GM23338 (cell line): ENCODE data around the gene CATSPERD.

Experiments
- ETS1 ChIP-seq: IDR thresholded peaks from 2 replicates; pipeline ENCODE4 v1.6.1; 2016; ENCODE audit warnings: antibody characterized with exemption
- EZH2 ChIP-seq: fragments of 200-600 bp; sonication (generic); IDR thresholded peaks from one replicate; pipeline ENCODE4 v1.8.0; 2017; ENCODE audit warnings: antibody characterized with exemption, mild to moderate bottlenecking, low read depth; ENCODE audit not compliant: unreplicated experiment
- EZH2phosphoT487 ChIP-seq: fragments of 200-600 bp; sonication (generic); IDR thresholded peaks from one replicate; pipeline ENCODE4 v1.8.1; 2018; ENCODE audit warnings: antibody characterized with exemption; ENCODE audit not compliant: unreplicated experiment
- NANOG ChIP-seq: IDR thresholded peaks from 2 replicates; pipeline ENCODE4 v1.6.1; 2016; ENCODE audit warnings: antibody characterized with exemption, borderline replicate concordance
- POLR2AphosphoS5 ChIP-seq: IDR thresholded peaks from 2 replicates; pipeline ENCODE4 v1.6.1; 2016; ENCODE audit warnings: antibody characterized with exemption, low read depth
- STAT1 ChIP-seq: IDR thresholded peaks from one replicate; pipeline ENCODE4 v1.6.1; 2016; ENCODE audit warnings: antibody characterized with exemption; ENCODE audit not compliant: unreplicated experiment
- ZNF331 ChIP-seq: fragments of 250-450 bp; sonication (Bioruptor Pico); IDR thresholded peaks from 2 replicates; pipeline ENCODE4 v1.5.0; 2020; ENCODE audit warnings: low read depth, mild to moderate bottlenecking, moderate library complexity
- TF ChIP-seq, protein P1 (sequence below), 2 experiments: fragments of 200-600 bp in 1 of 2; sonication (generic) in 1 of 2; conservative IDR thresholded peaks; 2 replicates each; pipeline versions ENCODE4 v1.5.1 to v1.6.1; 2016 to 2017; ENCODE audit warnings: antibody characterized with exemption in 2 of 2, low read depth in 2 of 2, mild to moderate bottlenecking in 2 of 2, moderate library complexity in 1 of 2
- TF ChIP-seq, protein P2 (sequence below): IDR thresholded peaks from one replicate; pipeline ENCODE4 v1.6.1; 2018; ENCODE audit warnings: antibody characterized with exemption; ENCODE audit not compliant: unreplicated experiment
- TF ChIP-seq, protein P3 (sequence below): fragments of 250-450 bp; sonication (Bioruptor Pico); IDR thresholded peaks from 2 replicates; pipeline ENCODE4 v1.5.0; 2020; ENCODE audit warnings: mild to moderate bottlenecking, moderate library complexity

GRCh38 chr19:5817218-5817617 is 96.8 kb downstream of the CATSPERD start:
- no peak for TF ChIP-seq EZH2
- TF ChIP-seq, protein P1, sequence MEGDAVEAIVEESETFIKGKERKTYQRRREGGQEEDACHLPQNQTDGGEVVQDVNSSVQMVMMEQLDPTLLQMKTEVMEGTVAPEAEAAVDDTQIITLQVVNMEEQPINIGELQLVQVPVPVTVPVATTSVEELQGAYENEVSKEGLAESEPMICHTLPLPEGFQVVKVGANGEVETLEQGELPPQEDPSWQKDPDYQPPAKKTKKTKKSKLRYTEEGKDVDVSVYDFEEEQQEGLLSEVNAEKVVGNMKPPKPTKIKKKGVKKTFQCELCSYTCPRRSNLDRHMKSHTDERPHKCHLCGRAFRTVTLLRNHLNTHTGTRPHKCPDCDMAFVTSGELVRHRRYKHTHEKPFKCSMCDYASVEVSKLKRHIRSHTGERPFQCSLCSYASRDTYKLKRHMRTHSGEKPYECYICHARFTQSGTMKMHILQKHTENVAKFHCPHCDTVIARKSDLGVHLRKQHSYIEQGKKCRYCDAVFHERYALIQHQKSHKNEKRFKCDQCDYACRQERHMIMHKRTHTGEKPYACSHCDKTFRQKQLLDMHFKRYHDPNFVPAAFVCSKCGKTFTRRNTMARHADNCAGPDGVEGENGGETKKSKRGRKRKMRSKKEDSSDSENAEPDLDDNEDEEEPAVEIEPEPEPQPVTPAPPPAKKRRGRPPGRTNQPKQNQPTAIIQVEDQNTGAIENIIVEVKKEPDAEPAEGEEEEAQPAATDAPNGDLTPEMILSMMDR (conservative IDR thresholded peaks at IDR 0.05; ENCODE audit: low read depth in 2 of 2), result no peak
- no peak for TF ChIP-seq POLR2AphosphoS5
- TF ChIP-seq, protein P2, sequence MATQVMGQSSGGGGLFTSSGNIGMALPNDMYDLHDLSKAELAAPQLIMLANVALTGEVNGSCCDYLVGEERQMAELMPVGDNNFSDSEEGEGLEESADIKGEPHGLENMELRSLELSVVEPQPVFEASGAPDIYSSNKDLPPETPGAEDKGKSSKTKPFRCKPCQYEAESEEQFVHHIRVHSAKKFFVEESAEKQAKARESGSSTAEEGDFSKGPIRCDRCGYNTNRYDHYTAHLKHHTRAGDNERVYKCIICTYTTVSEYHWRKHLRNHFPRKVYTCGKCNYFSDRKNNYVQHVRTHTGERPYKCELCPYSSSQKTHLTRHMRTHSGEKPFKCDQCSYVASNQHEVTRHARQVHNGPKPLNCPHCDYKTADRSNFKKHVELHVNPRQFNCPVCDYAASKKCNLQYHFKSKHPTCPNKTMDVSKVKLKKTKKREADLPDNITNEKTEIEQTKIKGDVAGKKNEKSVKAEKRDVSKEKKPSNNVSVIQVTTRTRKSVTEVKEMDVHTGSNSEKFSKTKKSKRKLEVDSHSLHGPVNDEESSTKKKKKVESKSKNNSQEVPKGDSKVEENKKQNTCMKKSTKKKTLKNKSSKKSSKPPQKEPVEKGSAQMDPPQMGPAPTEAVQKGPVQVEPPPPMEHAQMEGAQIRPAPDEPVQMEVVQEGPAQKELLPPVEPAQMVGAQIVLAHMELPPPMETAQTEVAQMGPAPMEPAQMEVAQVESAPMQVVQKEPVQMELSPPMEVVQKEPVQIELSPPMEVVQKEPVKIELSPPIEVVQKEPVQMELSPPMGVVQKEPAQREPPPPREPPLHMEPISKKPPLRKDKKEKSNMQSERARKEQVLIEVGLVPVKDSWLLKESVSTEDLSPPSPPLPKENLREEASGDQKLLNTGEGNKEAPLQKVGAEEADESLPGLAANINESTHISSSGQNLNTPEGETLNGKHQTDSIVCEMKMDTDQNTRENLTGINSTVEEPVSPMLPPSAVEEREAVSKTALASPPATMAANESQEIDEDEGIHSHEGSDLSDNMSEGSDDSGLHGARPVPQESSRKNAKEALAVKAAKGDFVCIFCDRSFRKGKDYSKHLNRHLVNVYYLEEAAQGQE, result no peak
- TF ChIP-seq EZH2phosphoT487, result no peak
- TF ChIP-seq, protein P3, sequence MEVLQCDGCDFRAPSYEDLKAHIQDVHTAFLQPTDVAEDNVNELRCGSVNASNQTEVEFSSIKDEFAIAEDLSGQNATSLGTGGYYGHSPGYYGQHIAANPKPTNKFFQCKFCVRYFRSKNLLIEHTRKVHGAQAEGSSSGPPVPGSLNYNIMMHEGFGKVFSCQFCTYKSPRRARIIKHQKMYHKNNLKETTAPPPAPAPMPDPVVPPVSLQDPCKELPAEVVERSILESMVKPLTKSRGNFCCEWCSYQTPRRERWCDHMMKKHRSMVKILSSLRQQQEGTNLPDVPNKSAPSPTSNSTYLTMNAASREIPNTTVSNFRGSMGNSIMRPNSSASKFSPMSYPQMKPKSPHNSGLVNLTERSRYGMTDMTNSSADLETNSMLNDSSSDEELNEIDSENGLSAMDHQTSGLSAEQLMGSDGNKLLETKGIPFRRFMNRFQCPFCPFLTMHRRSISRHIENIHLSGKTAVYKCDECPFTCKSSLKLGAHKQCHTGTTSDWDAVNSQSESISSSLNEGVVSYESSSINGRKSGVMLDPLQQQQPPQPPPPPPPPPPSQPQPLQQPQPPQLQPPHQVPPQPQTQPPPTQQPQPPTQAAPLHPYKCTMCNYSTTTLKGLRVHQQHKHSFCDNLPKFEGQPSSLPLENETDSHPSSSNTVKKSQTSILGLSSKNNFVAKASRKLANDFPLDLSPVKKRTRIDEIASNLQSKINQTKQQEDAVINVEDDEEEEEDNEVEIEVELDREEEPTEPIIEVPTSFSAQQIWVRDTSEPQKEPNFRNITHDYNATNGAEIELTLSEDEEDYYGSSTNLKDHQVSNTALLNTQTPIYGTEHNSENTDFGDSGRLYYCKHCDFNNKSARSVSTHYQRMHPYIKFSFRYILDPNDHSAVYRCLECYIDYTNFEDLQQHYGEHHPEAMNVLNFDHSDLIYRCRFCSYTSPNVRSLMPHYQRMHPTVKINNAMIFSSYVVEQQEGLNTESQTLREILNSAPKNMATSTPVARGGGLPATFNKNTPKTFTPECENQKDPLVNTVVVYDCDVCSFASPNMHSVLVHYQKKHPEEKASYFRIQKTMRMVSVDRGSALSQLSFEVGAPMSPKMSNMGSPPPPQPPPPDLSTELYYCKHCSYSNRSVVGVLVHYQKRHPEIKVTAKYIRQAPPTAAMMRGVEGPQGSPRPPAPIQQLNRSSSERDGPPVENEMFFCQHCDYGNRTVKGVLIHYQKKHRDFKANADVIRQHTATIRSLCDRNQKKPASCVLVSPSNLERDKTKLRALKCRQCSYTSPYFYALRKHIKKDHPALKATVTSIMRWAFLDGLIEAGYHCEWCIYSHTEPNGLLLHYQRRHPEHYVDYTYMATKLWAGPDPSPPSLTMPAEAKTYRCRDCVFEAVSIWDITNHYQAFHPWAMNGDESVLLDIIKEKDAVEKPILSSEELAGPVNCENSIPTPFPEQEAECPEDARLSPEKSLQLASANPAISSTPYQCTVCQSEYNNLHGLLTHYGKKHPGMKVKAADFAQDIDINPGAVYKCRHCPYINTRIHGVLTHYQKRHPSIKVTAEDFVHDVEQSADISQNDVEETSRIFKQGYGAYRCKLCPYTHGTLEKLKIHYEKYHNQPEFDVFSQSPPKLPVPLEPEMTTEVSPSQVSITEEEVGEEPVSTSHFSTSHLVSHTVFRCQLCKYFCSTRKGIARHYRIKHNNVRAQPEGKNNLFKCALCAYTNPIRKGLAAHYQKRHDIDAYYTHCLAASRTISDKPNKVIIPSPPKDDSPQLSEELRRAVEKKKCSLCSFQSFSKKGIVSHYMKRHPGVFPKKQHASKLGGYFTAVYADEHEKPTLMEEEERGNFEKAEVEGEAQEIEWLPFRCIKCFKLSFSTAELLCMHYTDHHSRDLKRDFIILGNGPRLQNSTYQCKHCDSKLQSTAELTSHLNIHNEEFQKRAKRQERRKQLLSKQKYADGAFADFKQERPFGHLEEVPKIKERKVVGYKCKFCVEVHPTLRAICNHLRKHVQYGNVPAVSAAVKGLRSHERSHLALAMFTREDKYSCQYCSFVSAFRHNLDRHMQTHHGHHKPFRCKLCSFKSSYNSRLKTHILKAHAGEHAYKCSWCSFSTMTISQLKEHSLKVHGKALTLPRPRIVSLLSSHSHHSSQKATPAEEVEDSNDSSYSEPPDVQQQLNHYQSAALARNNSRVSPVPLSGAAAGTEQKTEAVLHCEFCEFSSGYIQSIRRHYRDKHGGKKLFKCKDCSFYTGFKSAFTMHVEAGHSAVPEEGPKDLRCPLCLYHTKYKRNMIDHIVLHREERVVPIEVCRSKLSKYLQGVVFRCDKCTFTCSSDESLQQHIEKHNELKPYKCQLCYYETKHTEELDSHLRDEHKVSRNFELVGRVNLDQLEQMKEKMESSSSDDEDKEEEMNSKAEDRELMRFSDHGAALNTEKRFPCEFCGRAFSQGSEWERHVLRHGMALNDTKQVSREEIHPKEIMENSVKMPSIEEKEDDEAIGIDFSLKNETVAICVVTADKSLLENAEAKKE (CRISPR knock-in tag), result no peak
- TF ChIP-seq ETS1, result no peak
- TF ChIP-seq NANOG, result no peak
- no peak for TF ChIP-seq ZNF331 (CRISPR knock-in tag)
- TF ChIP-seq STAT1, result no peak
